Left hindlimb (tissue), 1 donor: Measurements from ENCODE around the gene VN1R5.
"Not testable (repeated sequence)": the region's sequence is repeated elsewhere in the genome, so short reads cannot be mapped to it uniquely, and the experiment has no call there.

Experiments
- DNase-seq: peaks from one replicate; pipeline ENCODE4 v3.0.0-alpha.2; 2018

Gene VN1R5

DNA sequence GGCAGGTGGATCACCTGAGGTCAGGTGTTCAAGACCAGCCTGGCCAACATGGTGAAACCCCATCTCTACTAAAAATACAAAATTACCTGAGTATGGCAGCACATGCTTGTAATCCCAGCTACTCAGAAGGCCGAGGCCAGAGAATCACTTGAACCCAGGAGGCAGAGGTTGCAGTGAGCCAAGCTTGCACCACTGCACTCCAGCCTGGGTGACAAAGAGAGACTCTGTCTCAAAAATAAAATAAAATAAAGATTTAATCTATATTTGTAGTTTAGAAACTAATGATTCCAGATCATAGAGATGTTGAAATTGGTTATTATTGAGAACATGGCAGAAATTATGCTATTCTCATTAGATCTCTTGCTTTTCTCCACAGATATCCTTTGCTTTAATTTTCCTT lies at the start of gene VN1R5:
VN1R5 (plus strand) TSS at position 301 of the 400 bp plus-strand sequence.
- not testable (repeated sequence) for DNase-seq

GRCh38 chr1:247209396-247209795 lies 46.5 kb upstream of the VN1R5 start:
- DNase-seq = no peak

- no peak for DNase-seq
These were observed 45.9 kb upstream of the VN1R5 start for GRCh38 chr1:247210062-247210375.

DNA sequence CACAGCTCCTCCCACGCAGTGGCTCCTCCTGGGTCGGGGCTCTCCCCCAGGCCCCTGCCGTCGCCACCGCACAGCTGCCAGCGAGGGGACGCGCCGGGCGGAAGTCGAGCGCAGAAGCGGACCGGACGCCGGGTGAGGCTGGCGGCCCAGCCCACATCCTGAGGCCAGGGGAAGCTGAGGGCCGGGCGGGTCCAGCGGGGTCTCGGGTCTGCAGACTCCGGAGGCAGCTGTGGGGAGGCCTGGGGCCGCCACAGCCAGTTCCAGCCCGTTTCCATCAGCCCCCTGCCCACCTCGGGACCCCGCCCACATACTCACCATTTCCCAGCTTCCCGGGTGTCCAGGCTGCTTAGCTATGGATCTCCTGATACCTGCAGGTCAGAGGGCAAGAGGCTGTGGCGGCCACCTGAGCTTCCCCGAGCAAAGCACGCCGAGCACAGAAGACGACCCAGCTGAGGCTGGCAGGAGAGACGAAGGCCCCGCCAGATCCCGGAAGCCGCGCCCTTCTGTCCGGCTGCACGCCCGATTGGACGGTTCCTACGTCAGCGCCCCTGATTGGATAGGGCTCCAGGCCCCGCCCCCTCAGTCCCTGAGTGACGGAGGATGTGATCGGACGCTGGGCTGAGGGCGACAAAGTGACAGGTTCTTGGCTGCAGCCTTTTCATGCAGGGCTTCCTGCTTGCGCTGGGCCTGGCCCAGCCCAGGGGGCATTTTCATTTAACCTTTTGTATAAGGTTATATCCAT lies 45.3 kb upstream of the VN1R5 start:
- peak; percentile 95 for DNase-seq

DNA sequence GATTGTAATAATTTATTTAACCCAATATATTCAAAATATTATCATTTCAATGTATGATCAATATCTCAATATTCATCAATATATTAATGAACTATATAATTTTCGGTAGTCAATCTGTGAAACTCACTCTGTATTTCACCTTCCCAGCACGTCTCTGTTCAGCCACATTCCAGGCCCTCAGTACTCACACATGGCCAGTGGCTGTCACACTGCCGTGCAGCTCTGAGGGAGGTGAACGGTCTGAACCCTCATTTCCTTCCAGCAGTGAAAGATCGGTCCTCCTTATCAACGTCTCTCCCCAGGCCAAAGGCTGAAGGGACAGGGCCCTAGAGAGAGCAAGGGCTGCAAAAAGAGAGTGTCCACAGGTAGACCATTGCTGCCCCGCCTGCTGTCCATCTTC lies 44.5 kb upstream of the VN1R5 start:
- DNase-seq = no peak

DNA sequence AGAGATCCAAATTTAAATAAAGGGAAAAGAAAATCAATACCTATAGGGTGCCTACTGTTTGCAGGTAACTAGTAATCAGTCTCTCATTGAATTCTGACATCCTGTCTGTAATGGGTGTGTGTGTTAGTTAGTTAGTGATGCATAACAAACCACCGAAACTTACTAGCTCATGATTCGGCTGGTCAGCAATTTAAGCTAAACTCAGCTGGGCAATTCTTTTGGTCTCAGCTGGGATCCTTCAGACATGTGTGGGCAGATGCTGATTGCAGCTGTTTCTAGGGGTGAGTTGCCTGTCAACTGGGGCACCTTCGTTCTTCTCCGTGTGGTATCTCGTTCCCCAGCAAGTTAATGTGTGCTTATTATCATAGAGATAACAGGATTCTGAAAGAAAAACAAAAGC lies 43.9 kb upstream of the VN1R5 start:
- no peak for DNase-seq

DNA sequence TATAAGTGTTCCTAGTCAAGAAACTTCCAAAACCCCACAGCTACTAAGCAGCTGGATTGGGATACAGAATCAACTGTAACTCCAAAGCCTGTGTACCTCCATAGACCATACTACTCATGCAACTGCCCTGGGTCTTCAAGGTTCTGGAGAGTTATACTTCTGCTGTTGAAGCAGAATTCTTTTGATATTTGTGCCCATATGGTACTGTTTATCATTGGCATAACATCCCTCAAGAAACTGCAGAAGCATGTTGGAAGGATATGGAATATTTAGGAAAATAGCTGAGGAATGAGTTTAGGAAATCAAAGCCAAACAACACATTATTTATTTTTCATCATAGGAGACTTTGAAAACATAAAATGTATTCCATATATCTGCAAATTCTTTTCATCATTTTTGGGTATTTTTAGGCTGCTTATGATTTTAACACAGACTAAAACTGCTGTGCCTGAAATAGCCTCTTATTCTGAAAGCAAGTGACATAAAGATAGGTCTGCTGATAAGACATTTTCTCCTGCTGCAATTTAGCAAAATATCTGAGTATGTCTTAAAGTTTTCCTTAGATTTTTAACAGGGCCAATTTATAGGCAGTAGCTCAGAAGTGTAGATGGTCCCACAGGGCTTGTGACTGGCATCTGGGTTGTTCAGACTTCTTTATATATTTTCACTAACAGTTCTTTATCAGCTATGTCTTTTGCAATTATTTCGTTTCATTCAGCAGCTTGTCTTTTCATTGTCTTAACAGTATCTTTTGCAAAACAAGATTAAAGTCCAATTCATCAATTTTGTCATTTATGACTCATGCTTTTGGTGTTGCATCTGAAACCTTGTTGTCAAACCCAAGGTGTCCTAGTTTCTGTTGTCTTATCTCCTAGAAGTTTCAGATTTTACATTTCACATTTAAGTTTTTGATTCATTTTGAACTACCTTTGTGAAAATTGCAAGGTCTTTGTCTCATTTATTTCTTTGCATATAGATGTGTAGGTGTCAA lies 43.0 kb upstream of the VN1R5 start:
- DNase-seq = no peak

DNA sequence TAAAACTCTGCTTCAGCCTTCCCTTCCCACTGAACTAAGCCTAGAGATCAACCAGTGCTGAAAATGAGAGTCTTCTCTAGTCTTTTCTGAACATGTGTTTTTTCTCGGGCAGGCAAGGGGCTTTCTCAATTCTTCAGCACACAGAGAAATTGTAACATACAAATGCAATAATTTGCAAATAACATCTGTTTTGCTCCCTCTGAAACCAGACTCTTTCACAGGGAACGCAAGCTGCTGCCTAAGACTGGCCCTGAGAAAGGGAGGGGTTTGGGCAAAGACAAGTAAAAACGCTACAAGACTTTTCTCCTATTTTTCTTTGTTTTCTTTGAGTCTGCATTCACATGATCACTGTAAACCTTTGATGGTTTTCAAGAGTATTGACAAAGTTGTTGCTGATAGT lies 39.6 kb upstream of the VN1R5 start:
- DNase-seq = no peak

GRCh38 chr1:247218121-247218651 lies 37.7 kb upstream of the VN1R5 start:
- no peak for DNase-seq

GRCh38 chr1:247220280-247220679 lies 35.6 kb upstream of the VN1R5 start:
- DNase-seq = not testable (repeated sequence)

GRCh38 chr1:247222840-247223239 lies 33.0 kb upstream of the VN1R5 start:
- no peak for DNase-seq

- DNase-seq = no peak
These were observed 31.1 kb upstream of the VN1R5 start for GRCh38 chr1:247224822-247225221.

DNA sequence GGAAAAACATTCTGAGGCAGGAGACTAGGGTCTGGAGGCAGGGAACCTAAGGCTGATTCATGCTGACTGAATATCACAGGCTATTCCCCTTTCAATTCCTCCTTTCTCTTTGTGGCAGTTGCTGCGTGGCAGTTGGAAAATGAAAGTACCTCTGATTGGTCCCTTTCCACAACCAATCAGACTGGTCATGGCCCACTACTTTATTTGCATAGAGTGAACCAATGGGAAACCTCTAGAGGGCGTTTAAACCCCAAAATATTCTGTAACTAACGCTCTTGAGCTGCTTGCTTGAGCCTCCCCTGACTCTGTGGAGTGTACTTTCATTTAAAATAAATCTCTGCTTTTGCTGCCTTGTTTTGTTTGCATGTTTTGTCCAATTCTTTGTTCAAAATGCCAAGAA lies 27.7 kb upstream of the VN1R5 start:
- DNase-seq = no peak

- no peak for DNase-seq
These were observed 14.2 kb upstream of the VN1R5 start for GRCh38 chr1:247241691-247242090.

DNA sequence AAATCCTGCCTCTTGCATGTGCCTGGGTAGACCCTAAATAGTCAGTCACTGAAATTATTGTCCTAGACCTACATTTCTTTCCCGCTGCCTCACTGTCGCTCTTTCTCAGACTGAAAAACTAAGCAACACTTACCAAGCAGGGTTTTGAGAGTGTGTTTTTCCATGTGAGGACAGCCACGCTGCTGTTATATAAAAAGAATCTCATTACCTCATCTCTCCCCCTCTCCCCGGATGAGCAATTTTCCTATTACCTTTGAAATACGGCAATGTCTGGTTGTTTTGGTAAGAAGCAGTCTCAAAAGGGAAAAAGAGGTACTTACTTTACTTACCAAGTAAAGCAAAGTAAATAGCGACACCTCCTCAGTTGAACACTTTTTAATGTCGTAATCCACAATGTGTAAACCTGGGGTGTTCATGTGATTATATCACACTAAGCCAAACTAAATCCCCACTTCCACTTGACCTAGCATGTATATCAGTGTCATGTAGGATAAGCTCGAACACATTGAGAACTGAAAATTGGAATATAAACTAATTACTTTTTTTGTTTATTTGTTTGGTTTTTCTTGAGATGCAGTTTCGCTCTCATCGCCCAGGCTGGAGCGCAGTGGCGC lies 12.2 kb upstream of the VN1R5 start:
- DNase-seq = no peak

GRCh38 chr1:247246325-247247115 lies 9.4 kb upstream of the VN1R5 start:
- no peak for DNase-seq

GRCh38 chr1:247247568-247247967 lies 8.3 kb upstream of the VN1R5 start:
- DNase-seq = no peak

DNA sequence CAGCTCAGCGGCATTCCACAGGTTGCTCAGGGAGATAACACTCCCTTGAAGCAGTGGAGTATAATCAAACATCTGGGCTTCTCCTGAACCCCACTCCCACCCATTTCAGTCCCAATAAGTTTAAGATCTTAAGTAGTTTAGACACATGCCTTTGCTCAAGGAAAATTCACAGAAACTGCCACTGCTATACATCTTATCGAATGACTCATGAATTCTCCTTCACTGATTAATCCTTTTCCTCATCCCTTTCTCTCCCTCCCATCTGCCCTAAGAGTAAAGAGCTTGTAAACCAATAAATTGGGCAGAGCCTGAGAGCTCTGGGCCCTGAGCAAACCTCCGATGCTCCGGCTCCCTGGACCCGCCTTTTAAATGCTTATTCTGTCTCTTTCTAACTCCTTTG lies 10.2 kb downstream of the VN1R5 start:
- DNase-seq = no peak

GRCh38 chr1:247268390-247269045 lies 12.6 kb downstream of the VN1R5 start:
- no peak for DNase-seq

GRCh38 chr1:247269133-247269532 lies 13.3 kb downstream of the VN1R5 start:
- DNase-seq = no peak

DNA sequence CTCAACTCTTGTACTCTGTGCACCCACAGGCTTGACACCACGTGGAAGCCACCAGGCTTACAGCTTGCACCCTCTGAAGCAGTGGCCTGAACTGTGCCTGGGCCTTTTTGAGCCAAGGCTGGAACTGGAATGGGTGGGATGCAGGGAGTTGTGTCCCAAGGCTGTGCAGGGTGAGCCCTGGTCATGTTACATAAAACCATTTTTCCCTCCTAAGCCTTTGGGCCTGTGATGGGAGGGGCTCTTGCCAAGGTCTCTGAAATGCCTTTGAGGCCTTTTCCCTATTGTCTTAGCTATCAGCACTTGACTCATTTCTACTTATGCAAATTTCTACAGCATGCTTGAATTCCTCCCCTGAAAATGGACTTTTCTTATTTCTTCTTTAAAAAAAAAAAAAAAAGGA lies 14.1 kb downstream of the VN1R5 start:
- no peak for DNase-seq

GRCh38 chr1:247273013-247273412 lies 17.1 kb downstream of the VN1R5 start:
- DNase-seq = no peak
